GM19324 (cell line): ENCODE data around the gene SPNS2.

Experiments
- ATAC-seq: cut with Tn5 transposase; IDR thresholded peaks from one replicate; pipeline ENCODE4 v1.9.1; 2021; ENCODE audit warnings: mild to moderate bottlenecking, moderate library complexity; ENCODE audit not compliant: unreplicated experiment, low FRiP score

The SPNS2 gene

GRCh38 chr17:4536259-4536741 lies 37.6 kb downstream of the SPNS2 start:
- no peak for ATAC-seq

- no peak for ATAC-seq
Observed at GRCh38 chr17:4536742-4537411, 38.2 kb downstream of the SPNS2 start.

- no peak for ATAC-seq
Observed at GRCh38 chr17:4537451-4538235, 39.0 kb downstream of the SPNS2 start.

- no peak for ATAC-seq
Observed at GRCh38 chr17:4538236-4539002, 39.7 kb downstream of the SPNS2 start.

- no peak for ATAC-seq
Observed at GRCh38 chr17:4539025-4539424, 40.3 kb downstream of the SPNS2 start.

- no peak for ATAC-seq
Observed at GRCh38 chr17:4539576-4540223, 41.0 kb downstream of the SPNS2 start.

GRCh38 chr17:4540224-4540651 lies 41.6 kb downstream of the SPNS2 start:
- no peak for ATAC-seq

- no peak for ATAC-seq
Observed at GRCh38 chr17:4540687-4541327, 42.1 kb downstream of the SPNS2 start.

GRCh38 chr17:4541328-4542002 lies 42.8 kb downstream of the SPNS2 start:
- no peak for ATAC-seq

- no peak for ATAC-seq
Observed at GRCh38 chr17:4542003-4542725, 43.5 kb downstream of the SPNS2 start.

- ATAC-seq, result no peak
Observed at GRCh38 chr17:4542726-4543191, 44.1 kb downstream of the SPNS2 start.

GRCh38 chr17:4543557-4544026 lies 44.9 kb downstream of the SPNS2 start:
- no peak for ATAC-seq

- ATAC-seq, result no peak
Observed at GRCh38 chr17:4544135-4544950, 45.7 kb downstream of the SPNS2 start.

- ATAC-seq, result no peak
Observed at GRCh38 chr17:4544951-4545216, 46.2 kb downstream of the SPNS2 start.

GRCh38 chr17:4545217-4545951 lies 46.7 kb downstream of the SPNS2 start:
- no peak for ATAC-seq

- no peak for ATAC-seq
Observed at GRCh38 chr17:4547118-4547906, 48.6 kb downstream of the SPNS2 start.

- ATAC-seq, result no peak
Observed at GRCh38 chr17:4548061-4548461, 49.4 kb downstream of the SPNS2 start.
